Measurements from ENCODE around the gene ROPN1.

ROPN1 gene

DNA sequence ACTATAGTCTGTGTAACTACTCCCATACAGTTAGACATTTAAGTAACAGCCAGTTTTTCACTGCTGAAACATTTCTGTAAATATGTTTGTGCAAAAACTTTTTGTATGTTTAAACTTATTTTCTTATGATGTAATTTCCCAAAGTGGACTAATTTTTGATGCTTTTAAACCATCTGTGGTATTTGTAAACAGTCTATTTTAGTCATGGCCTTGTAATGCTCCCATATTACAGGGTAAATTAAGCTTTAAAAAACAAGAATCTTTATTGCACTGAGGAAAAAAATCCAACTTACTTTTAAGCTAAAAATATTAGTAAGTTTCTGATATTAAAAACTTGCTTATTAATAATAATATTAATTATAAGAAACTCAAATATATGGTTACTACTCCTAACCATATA, 44.4 kb downstream of the ROPN1 start:
- no peak for DNase-seq

DNA sequence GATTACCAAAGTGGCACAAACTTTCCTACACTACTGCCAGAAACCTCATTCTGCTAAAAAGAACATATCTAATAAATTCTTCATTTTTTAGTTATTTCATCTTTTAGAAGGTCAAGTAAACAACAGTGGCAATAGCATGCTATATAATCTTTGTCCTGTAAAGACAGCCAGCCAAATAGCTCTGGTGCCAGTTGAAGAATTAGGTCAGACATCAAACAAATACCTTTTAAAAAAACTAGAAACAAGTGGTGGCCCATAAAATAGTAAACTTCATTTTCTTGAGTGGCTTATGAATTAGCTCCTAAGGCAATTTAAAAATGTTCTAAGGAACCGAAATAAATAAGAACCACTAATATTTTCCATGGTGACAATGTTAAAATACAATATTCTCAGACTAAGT, 50.4 kb downstream of the ROPN1 start:
- DNase-seq = no peak

DNA sequence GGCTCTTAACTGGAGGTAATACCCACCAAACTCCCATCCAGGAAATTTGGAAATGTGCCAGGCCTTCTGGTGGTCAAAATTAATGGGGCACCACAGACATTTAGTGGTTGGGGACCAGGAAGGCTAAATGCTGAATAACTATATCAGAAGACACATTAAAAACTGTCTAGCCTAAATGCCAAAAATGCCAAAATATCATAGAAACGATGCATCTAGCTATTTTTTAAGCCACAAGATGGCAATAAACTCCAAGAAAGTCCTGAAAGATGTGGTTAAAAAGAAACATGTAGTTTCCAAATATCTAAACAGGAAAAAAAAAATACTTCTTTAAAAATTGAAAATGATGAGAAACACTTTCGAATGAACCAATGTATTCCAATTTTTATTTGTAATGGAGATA, 50.8 kb downstream of the ROPN1 start:
- DNase-seq = peak in 1 of 2 experiments; percentile 21

DNA sequence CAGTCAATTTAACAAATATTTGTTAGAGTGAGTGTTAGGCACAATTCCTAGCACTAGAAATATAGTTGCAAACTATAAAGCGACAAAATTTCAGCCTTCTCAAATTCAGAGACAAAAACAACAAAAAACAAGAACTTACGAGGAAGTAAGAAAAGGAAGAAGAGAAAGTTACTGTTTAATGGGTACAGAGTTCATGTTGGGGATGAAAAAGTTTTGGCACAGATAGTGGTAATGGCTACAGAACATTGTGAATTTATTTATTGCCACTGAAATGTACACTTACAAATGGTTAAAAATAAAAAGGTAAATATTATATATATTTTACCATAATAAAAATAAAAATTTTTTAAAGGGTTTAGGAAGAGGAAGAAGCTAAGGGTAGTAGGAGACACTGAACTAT, 52.2 kb downstream of the ROPN1 start:
- DNase-seq = no peak

DNA sequence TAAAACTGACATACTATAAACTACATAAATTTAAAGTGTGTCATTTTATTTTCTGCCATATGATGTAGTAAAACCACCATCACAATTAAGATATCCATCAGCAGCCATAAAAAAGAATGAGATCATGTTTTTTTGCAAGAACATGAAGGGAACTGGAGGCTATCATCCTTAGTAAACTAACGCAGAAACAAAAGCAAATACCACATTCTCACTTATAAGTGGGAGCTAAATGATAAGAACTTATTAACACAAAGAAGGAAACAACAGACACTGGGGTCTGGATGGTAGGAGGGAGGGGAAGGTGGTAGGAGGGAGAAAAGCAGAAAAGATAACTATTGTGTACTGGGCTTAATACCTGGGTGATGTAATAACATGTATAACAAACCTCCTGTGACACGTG, 55.5 kb downstream of the ROPN1 start:
- DNase-seq = no peak

DNA sequence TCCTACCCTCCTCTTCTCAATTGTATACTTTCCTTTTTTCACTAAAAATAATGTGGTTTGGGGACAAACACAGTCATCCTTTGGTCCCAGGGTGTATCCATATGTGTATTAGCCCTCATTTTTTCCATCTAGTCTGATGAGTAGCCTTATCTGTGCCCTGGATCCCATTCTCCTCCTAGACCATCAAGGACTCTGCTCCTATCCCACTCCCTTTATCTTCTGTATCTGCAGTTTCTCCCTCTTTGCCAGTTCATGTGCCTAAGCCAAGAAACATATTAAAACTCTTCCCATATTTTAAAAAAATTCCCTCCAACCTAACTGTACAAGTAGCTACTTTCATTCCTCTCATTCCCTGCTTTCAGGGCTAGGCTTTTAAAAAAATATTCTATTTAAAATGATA, 56.1 kb downstream of the ROPN1 start:
- DNase-seq = no peak

DNA sequence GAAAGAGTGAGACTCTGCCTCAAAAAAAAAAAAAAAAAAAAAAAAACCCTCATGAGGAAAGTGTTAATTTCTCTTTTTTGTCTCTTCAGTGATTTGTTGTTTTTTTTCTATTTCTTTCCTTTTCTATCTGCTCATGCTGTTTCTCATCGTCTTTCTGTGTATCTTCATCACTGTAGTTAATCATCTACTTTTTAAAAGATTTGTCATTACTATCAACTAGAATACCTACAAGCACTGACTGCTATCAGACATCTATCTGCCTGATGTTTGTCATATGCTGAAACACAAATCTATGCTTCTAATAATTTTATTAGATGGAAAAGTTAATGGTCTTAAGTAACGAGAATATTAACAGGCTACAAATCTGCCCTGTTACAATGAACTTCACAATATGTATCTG, 57.7 kb downstream of the ROPN1 start:
- no peak for DNase-seq

DNA sequence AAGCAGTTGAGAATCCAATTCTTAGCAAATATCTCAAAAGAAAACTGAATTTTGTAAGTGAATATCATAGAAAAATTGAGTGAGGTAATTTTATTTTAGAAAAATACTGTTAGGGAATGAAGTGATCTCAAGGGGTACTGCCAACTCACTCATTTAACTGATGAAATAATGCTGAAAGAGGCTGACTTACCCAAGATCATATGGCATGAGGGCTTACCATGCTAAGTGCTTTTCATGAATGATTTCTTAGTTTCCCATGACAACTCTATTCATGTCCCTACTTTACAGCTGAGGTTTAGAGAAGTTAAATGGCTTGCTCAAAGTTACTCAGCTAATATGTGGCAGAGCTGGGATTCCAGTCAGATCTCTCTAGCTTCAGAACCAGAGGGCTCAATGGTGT, 61.5 kb downstream of the ROPN1 start:
- DNase-seq = no peak

DNA sequence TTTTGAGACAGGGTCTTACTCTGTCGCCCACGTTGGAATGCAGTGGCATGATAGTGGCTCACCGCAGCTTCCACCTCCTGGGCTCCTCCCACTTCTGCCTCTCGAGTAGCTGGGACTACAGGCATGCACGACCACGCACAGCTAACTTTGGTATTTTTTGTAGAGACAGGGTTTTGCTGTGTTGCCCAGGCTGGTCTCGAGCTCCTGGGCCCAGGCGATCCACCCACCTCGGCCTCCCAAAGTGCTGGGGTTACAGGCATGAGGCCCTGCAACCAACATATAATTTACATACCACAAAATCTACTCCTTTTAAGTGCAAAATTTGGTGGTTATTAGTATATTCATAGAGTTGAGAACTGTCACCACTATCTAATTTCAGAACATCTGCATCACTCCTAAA, 62.6 kb downstream of the ROPN1 start:
- no peak for DNase-seq

DNA sequence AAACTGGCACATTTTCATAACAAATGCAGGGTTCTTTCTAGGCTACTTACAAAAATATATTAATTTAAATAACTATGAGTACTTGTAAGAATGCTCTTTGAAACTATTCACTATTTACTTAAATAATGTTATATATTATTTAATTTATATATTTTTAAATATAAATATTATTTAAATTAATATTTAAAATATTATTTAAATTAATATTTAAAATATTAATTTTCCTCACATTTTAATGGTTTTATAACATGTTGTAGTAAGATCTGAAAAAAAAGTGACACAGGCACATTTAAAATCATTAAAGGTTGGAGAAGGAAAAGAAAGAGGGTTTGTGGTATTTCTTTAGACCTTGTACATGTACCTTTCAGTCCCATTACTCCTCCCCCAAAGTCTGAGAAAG, 65.5 kb downstream of the ROPN1 start:
- no peak for DNase-seq

DNA sequence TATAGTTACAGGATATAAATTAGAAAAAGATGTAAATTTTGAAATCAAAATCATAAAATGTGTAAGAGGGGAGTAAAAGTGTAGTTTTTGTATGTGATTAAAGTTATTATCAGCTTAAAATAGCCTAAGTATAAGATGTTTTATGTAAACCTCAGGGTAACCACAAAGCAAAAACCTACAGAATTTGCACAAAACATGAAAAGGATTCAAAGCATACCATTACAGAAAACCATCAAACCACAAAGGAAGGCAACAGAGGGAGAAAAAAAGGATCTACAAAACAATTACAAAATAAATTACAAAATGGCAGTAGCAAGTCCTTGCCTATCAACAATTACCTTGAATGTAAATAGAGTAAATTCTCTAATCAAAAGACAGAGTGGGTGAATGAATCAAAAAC, 71.1 kb downstream of the ROPN1 start:
- no peak for DNase-seq

DNA sequence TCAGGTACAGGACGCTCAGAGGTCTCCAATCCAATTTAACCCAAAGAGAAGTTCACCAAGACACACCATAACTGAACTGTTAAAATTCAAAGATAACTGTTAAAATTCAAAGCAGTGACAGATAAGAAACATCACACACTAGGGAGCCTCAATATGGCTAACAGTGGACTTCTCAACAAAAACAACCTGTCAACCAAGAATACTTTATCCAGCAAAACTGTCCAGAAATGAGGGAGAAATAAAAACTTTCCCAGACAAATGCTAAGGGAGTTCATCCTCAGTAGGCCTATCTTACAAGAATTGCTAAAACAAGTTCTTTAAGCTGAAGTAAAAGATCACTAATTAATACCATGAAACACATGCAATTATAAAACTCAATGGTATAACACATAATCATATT, 71.5 kb downstream of the ROPN1 start:
- DNase-seq = no peak

DNA sequence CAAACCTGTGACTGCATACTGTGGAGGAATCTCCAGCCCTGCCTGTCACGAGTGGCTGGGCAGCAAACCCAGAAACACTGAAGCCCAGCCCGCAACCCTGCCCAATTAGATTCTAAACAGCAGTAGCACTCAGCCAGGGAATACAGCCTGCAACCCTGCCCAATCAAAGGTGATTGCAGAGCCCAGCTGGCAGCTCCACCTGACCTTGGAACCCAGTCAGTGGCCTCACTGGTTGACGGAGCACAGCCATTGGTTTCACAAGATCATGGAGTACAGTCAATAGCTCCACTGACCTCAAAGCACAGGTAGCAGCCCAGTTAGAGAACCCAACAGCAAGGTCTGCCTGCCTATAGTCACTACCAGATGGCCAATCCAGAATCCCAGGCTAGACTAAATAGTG, 72.6 kb downstream of the ROPN1 start:
- DNase-seq = no peak
